Stimulated activated CD4-positive, alpha-beta T cell treated with anti-CD3 and anti-CD28 coated beads, Interleukin-15, amount 100 ng/mL, for 1 hour (primary cell): ENCODE measurements around the gene SLC6A3.

Experiments used
- DNase-seq, 2 donors: peaks; one replicate each; pipeline ENCODE4 v3.0.0-alpha.2; 2020; ENCODE audit warnings: low read depth in 1 of 2, low spot score in 1 of 2

Gene SLC6A3

GRCh38 chr5:1442222-1443145 lies 2.8 kb downstream of the SLC6A3 start:
- no peak for DNase-seq

- DNase-seq: no peak
Observed at GRCh38 chr5:1441166-1441865, 3.9 kb downstream of the SLC6A3 start.

GRCh38 chr5:1440098-1440493 lies 5.1 kb downstream of the SLC6A3 start:
- no peak for DNase-seq

- DNase-seq: no peak
Observed at GRCh38 chr5:1439388-1440097, 5.7 kb downstream of the SLC6A3 start.

GRCh38 chr5:1438871-1439270 lies 6.4 kb downstream of the SLC6A3 start:
- no peak for DNase-seq

- no peak for DNase-seq
Observed at GRCh38 chr5:1437876-1438559, 7.2 kb downstream of the SLC6A3 start.

- no peak for DNase-seq
Observed at GRCh38 chr5:1437226-1437829, 7.9 kb downstream of the SLC6A3 start.

- DNase-seq: no peak
Observed at GRCh38 chr5:1436681-1437080, 8.6 kb downstream of the SLC6A3 start.

GRCh38 chr5:1436036-1436435 lies 9.2 kb downstream of the SLC6A3 start:
- no peak for DNase-seq

GRCh38 chr5:1435369-1435768 lies 9.9 kb downstream of the SLC6A3 start:
- DNase-seq: no peak

GRCh38 chr5:1432296-1432695 lies 12.9 kb downstream of the SLC6A3 start:
- no peak for DNase-seq

- DNase-seq: no peak
Observed at GRCh38 chr5:1431896-1432295, 13.3 kb downstream of the SLC6A3 start.

GRCh38 chr5:1431021-1431811 lies 14.0 kb downstream of the SLC6A3 start:
- no peak for DNase-seq

GRCh38 chr5:1430121-1430795 lies 15.0 kb downstream of the SLC6A3 start:
- no peak for DNase-seq

- DNase-seq: no peak
Observed at GRCh38 chr5:1429496-1429895, 15.7 kb downstream of the SLC6A3 start.

GRCh38 chr5:1429066-1429465 lies 16.2 kb downstream of the SLC6A3 start:
- DNase-seq: no peak

- no peak for DNase-seq
Observed at GRCh38 chr5:1428107-1428506, 17.1 kb downstream of the SLC6A3 start.

- DNase-seq: no peak
Observed at GRCh38 chr5:1424716-1425115, 20.5 kb downstream of the SLC6A3 start.

GRCh38 chr5:1423901-1424603 lies 21.2 kb downstream of the SLC6A3 start:
- DNase-seq: no peak
